GM12874 (cell line): ENCODE measurements around the gene TSPAN10.

Source experiments
- TF ChIP-seq, protein P1 (sequence below): IDR thresholded peaks from 2 replicates; pipeline ENCODE4 v1.5.1; 2011; ENCODE audit warnings: low read depth, mild to moderate bottlenecking, control low read depth, low read length, moderate library complexity; ENCODE audit not compliant: insufficient read depth

The TSPAN10 gene

GRCh38 chr17:81676906-81677305 lies 39.9 kb downstream of the TSPAN10 start:
- TF ChIP-seq, protein P1, sequence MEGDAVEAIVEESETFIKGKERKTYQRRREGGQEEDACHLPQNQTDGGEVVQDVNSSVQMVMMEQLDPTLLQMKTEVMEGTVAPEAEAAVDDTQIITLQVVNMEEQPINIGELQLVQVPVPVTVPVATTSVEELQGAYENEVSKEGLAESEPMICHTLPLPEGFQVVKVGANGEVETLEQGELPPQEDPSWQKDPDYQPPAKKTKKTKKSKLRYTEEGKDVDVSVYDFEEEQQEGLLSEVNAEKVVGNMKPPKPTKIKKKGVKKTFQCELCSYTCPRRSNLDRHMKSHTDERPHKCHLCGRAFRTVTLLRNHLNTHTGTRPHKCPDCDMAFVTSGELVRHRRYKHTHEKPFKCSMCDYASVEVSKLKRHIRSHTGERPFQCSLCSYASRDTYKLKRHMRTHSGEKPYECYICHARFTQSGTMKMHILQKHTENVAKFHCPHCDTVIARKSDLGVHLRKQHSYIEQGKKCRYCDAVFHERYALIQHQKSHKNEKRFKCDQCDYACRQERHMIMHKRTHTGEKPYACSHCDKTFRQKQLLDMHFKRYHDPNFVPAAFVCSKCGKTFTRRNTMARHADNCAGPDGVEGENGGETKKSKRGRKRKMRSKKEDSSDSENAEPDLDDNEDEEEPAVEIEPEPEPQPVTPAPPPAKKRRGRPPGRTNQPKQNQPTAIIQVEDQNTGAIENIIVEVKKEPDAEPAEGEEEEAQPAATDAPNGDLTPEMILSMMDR, result no peak

DNA sequence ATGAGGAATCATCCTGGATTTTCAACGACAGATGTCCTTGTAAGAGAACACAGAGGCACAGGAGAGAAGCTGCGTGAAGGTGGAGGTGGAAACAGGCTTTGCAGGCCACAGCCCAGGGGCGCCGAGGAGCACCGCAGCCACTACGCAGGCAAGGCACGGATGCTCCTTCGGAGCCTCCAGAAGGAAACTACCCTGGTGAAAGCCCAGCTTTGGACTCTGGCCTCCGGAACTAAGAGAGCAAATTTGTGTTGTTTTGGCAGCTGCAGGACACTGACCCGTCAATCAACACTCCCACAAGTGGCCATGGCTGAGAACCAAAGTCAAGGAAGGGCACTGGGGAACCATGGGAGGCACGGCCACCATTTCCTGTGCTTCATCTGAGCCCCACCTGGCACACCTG lies 43.2 kb downstream of the TSPAN10 start:
- TF ChIP-seq, protein P1, result no peak

DNA sequence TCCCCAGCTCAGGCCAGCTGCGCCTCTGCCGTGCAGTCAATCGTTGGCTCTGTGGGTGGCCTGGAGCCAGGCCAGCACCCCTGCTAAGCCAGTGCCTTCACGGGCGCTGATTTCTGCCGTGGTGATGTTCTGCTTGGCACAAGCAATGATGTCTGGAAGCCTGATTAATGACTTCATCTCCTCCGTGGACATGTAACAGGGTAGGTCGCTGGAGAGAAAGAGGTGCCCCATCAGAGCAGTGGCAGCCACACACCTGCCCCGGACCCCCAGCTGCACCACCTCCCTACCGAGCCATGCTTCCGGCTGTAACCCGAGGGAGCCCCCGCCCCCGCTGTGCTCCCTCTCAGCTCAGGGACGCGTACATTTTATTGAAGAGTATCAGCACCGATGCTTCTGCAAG lies 44.7 kb downstream of the TSPAN10 start:
- TF ChIP-seq, protein P1, result no peak

DNA sequence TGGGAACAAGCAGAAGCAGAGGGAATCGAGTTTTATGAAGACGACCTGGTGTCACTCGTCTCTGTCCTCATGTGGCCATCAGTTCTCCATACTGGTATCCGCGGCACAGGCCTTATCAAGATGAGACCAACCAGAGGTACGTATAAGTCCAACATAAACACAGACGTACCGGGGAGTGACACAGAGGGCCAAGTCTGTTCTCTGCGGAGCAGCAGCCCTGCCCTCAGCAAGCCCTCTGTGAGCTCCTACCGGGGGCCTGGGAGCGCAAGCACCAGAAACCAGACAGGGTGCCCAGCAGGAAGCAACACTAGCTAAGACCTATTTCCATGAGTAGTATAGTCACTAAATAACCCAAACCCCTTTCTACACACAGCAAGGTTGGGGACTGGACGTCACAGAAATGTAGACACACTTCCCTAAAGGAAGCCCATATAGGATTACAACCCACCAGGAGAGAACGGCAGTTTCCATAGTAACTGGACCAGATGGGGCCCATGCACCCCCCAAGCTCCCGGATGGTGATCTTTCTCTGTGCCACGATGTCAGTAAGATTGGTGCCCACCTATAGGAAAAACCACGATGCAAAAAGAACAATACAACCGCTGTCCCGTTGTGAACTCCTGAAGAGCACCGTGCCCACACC lies 45.7 kb downstream of the TSPAN10 start:
- TF ChIP-seq, protein P1, result no peak

- TF ChIP-seq, protein P1, result no peak
These were observed 46.2 kb downstream of the TSPAN10 start for GRCh38 chr17:81683208-81683583.

- TF ChIP-seq, protein P1, result no peak
These were observed 46.8 kb downstream of the TSPAN10 start, which contains the start of the genes ARL16 and HGS for GRCh38 chr17:81683584-81684441. Gene ARL16, minus strand, starts transcription at chr17:81683797. Its CDS starts 44 bp downstream, at chr17:81683753. Gene HGS, plus strand, starts transcription at chr17:81684011. Its CDS starts 56 bp downstream, at chr17:81684067.

DNA sequence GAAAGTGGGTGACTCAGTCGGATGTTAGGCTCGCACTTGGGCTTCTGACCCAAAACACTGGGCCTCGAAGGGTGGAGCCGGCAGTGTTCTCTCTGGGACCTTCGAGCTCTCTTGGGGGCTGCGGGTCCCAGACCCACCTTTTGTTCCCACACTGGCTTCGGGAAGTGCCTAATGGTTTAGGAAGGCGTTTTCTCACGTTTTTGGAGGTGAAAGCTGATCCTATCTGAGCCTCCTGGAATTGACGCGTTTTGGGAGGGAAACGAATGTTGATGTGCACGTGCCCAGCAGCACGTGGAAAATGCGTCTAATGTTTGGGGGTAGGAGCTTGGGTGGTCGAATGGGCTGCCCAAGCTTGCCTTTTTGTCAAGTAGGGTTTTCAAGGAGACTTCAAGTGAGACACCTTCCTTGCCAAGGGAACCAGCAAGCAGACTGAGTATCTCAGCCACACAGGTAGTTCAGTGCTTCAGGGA lies 47.5 kb downstream of the TSPAN10 start:
- TF ChIP-seq, protein P1, result no peak
